ENCODE measurements around the gene ASB12.

DNA sequence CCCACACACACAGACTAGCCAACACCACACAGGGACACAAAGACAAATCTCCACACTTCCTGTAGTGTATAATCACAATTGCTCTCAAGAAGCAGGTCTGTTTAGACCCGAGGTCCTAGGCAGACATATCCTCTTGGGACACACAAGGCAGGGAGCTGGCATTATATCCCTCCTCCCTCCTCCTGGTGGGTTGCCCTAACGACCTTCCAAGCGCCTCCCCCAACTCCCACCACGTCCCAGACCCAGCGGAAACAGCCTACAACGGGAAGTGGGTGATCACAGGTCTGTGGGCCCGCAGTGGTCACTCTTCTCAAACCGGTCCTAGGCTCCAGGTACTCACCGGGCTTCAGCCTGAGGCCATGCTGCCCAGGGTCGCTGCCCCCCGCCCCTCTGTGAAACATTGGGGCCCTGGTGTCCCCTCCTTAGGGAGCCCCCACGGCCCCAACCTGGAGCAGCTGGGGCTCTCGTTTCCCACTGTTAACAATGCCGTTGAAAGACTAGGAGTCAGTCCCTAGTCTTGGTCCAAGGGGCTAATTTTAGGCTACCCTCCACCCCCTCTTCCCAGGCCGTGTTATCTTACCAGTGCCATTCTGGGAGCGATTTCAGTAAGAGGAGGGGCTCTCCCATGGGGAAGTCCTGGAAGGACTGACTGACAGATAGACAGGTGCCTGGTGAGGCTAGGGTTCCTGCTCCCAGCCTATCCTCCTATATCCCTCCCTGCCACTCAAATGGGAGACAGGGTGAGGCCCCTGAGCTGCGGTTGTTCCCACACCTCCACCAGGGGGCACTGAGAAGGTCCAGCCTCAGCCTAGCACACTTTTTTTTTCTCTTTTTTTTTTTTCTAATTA lies at the start of gene ASB12:
- TF ChIP-seq POLR2AphosphoS5 (IDR thresholded peaks at IDR 0.05; ENCODE audit: borderline replicate concordance, low read depth, low read length) (no peak), FOXP2 (optimal IDR thresholded peaks at IDR 0.05; ENCODE audit: control extremely low read depth, extremely low read length, insufficient read depth) (no peak)
